Cardiac fibroblast (primary cell): ENCODE measurements around the gene DNAH1.
"Not testable (repeated sequence)": the region's sequence is repeated elsewhere in the genome, so short reads cannot be mapped to it uniquely, and the experiment has no call there.

ENCODE experiments used
- DNase-seq, 2 donors: peaks; one replicate each; pipeline versions ENCODE4 v3.0.0 to v3.0.0-alpha.2; 2010; ENCODE audit warnings: low read depth in 2 of 2
- H3K4me3 ChIP-seq, 2 donors: replicated peaks in 1 of 2; 1 replicate in 1 of 2; 2 replicates in 1 of 2; pipeline ENCODE4 v1.5.1; 2011; ENCODE audit warnings: low read depth in 2 of 2, low read length in 2 of 2, mild to moderate bottlenecking in 2 of 2, moderate library complexity in 1 of 2
- TF ChIP-seq, protein P1 (sequence below): IDR thresholded peaks from one replicate; pipeline ENCODE4 v1.5.1; 2011; ENCODE audit warnings: low read depth, mild to moderate bottlenecking, low read length, inconsistent platforms

The DNAH1 gene

GRCh38 chr3:52327486-52328290 lies 11.6 kb downstream of the DNAH1 start:
- TF ChIP-seq, protein P1, sequence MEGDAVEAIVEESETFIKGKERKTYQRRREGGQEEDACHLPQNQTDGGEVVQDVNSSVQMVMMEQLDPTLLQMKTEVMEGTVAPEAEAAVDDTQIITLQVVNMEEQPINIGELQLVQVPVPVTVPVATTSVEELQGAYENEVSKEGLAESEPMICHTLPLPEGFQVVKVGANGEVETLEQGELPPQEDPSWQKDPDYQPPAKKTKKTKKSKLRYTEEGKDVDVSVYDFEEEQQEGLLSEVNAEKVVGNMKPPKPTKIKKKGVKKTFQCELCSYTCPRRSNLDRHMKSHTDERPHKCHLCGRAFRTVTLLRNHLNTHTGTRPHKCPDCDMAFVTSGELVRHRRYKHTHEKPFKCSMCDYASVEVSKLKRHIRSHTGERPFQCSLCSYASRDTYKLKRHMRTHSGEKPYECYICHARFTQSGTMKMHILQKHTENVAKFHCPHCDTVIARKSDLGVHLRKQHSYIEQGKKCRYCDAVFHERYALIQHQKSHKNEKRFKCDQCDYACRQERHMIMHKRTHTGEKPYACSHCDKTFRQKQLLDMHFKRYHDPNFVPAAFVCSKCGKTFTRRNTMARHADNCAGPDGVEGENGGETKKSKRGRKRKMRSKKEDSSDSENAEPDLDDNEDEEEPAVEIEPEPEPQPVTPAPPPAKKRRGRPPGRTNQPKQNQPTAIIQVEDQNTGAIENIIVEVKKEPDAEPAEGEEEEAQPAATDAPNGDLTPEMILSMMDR, result no peak
- H3K4me3 ChIP-seq, result no peak overlapping the region
- DNase-seq, result no peak

DNA sequence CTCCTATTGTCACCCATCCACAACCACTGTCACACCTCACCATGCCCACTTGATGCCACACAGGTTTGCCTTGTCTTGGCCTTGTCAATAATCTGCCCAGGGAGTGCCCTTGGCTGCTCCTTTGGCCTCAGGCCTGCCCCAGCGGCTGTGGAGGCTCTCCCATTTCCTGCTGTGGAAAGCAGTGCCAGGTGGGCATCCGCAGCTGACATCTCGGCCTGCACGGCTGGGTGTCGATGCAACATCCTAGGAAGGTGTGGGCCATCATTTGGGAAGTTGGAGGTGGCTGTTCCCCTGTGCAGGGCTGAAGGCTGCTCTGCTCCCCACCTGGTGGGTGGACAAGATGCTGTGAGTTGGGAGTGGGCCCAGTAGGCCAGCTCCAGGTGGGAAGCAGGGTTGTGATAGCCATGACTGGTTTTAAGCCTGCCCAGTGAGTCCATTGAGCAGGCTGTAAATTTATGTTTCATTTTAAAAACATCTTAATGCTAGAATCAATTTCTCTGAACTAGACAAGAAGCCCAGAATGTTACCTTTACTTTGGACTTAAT lies 12.5 kb downstream of the DNAH1 start:
- no peak overlapping the region for H3K4me3 ChIP-seq
- TF ChIP-seq, protein P1, result no peak
- no peak for DNase-seq

- no peak overlapping the region for H3K4me3 ChIP-seq
- no peak for DNase-seq
- TF ChIP-seq, protein P1, result no peak
Measured at GRCh38 chr3:52330194-52330805, 14.2 kb downstream of the DNAH1 start.

GRCh38 chr3:52331091-52331490 lies 15.0 kb downstream of the DNAH1 start:
- no peak overlapping the region for H3K4me3 ChIP-seq
- no peak for DNase-seq
- TF ChIP-seq, protein P1, result no peak

DNA sequence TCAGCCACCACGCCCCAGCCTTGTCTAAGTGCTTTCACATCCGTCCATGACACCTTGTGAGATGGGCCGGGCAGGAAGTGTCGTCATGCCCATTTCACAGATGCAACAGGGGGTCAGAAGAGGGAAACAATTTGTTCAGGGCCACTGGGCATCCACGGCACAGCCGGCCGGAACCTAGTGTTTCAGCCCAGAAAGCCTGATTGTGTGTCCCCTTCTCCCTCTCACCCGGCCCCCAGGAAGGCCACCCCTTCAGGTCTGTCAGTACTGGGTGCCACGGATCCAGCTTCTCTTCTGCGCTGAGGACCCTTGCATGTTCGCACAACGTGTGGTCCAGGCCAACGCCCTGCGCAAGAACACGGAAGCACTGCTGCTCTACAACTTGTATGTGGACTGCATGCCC lies 15.8 kb downstream of the DNAH1 start:
- TF ChIP-seq, protein P1, result no peak
- no peak for DNase-seq
- H3K4me3 ChIP-seq, result no peak overlapping the region

- peak in 1 of 2 donors; percentile 15 for DNase-seq
- TF ChIP-seq, protein P1, result no peak
- no peak overlapping the region for H3K4me3 ChIP-seq
Measured at GRCh38 chr3:52333869-52334557, 17.9 kb downstream of the DNAH1 start.

- not testable (repeated sequence) for H3K4me3 ChIP-seq
- DNase-seq, result peak; percentile 12 to 40
Measured at GRCh38 chr3:52338131-52338530, 22.0 kb downstream of the DNAH1 start.
